ENCODE data around the gene CEP290.

GRCh38 chr12:88083634-88084033, 58.3 kb downstream of the CEP290 start:
- no peak for TF ChIP-seq EZH2 (IDR thresholded peaks at IDR 0.05; ENCODE audit: borderline replicate concordance)
- TF ChIP-seq, protein P1, sequence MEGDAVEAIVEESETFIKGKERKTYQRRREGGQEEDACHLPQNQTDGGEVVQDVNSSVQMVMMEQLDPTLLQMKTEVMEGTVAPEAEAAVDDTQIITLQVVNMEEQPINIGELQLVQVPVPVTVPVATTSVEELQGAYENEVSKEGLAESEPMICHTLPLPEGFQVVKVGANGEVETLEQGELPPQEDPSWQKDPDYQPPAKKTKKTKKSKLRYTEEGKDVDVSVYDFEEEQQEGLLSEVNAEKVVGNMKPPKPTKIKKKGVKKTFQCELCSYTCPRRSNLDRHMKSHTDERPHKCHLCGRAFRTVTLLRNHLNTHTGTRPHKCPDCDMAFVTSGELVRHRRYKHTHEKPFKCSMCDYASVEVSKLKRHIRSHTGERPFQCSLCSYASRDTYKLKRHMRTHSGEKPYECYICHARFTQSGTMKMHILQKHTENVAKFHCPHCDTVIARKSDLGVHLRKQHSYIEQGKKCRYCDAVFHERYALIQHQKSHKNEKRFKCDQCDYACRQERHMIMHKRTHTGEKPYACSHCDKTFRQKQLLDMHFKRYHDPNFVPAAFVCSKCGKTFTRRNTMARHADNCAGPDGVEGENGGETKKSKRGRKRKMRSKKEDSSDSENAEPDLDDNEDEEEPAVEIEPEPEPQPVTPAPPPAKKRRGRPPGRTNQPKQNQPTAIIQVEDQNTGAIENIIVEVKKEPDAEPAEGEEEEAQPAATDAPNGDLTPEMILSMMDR (IDR thresholded peaks at IDR 0.05; ENCODE audit: poor library complexity): no peak
- no peak for TF ChIP-seq EZH2phosphoT487 (IDR thresholded peaks at IDR 0.05; ENCODE audit: low read depth, severe bottlenecking, unreplicated experiment)

Measured in hepatocyte (in vitro differentiated cells).